ENCODE results near the gene CBLN3.
A peak's percentile ranks its signal among the peaks of the same experiment; 100 is the strongest.

Gene CBLN3

GRCh38 chr14:24432259-24433131 is 3.0 kb upstream of the CBLN3 start:
- Histone ChIP-seq H3K18ac (ENCODE audit: low read length) (no peak overlapping the region), H3K9ac (ENCODE audit: low read depth, low read length, poor library complexity) (no peak overlapping the region), H3K4ac (ENCODE audit: low read length) (no peak overlapping the region), H2BK5ac (ENCODE audit: low read length) (no peak overlapping the region), H2BK120ac (ENCODE audit: low read depth, low read length) (no peak overlapping the region), H3K4me1 (ENCODE audit: control insufficient read depth in 2 of 2, insufficient read depth in 1 of 2, low read depth in 1 of 2, low read length in 2 of 2) (peaks cover 9% of the 10 kb centered on the region in 2 donors), H3K36me3 (replicated peaks in 1 of 2; ENCODE audit: control insufficient read depth in 2 of 2, insufficient read depth in 2 of 2, low read length in 2 of 2) (peaks cover 20 to 45% of the 10 kb centered on the region in 2 donors), H3K27ac (replicated peaks; ENCODE audit: low read length) (no peak overlapping the region), H3K4me2 (ENCODE audit: insufficient read depth, low read length, poor library complexity, severe bottlenecking) (no peak overlapping the region), H2BK15ac (ENCODE audit: low read length) (no peak overlapping the region), H3K23ac (ENCODE audit: low read depth, low read length, poor library complexity) (peak overlapping the region; percentile 56), H3K14ac (ENCODE audit: low read length) (no peak overlapping the region), H2BK12ac (ENCODE audit: low read length) (no peak overlapping the region), H3K4me3 (ENCODE audit: low read length in 2 of 2) (no peak overlapping the region), H2AK5ac (ENCODE audit: low read depth, low read length) (peak overlapping the region; percentile 73), H4K91ac (ENCODE audit: low read depth, low read length, poor library complexity) (no peak overlapping the region), H4K8ac (ENCODE audit: low read depth, low read length) (no peak overlapping the region), H2AFZ (ENCODE audit: low read length) (no peak overlapping the region), H3K79me1 (ENCODE audit: low read depth, low read length) (peaks cover 11% of the 10 kb centered on the region), H3K9me3 (replicated peaks in 1 of 2; ENCODE audit: control insufficient read depth in 2 of 2, insufficient read depth in 1 of 2, low read depth in 1 of 2, low read length in 2 of 2) (no peaks in the 10 kb centered on the region), H3K27me3 (ENCODE audit: control insufficient read depth in 3 of 3, insufficient read depth in 3 of 3, low read depth in 1 of 3, low read length in 3 of 3) (no peaks in the 10 kb centered on the region)
- no peak for DNase-seq (ENCODE audit: low spot score)
- WGBS, 2 donors (ENCODE audit: extremely low coverage in 2 of 2, insufficient read length in 2 of 2, insufficient replicate concordance in 1 of 2) = no CpG with 5 or more reads among the region's 24 CpGs

- H3K27me3 ChIP-seq (ENCODE audit: control insufficient read depth in 3 of 3, insufficient read depth in 3 of 3, low read depth in 1 of 3, low read length in 3 of 3) = peaks cover 0 to 6% (median 3%) of the 10 kb centered on the region in 3 experiments
- H2BK15ac ChIP-seq (ENCODE audit: low read length) = no peak overlapping the region
- no CpG with 5 or more reads among the region's 15 CpGs for WGBS, 2 donors (ENCODE audit: extremely low coverage in 2 of 2, insufficient read length in 2 of 2, insufficient replicate concordance in 1 of 2)
- no peak overlapping the region for H2BK5ac ChIP-seq (ENCODE audit: low read length)
- H3K9me3 ChIP-seq (replicated peaks in 1 of 2; ENCODE audit: control insufficient read depth in 2 of 2, insufficient read depth in 1 of 2, low read depth in 1 of 2, low read length in 2 of 2) = no peaks in the 10 kb centered on the region
- H3K79me1 ChIP-seq (ENCODE audit: low read depth, low read length) = peaks cover 11% of the 10 kb centered on the region
- peak overlapping the region; percentile 73 for H2AK5ac ChIP-seq (ENCODE audit: low read depth, low read length)
- H3K18ac ChIP-seq (ENCODE audit: low read length) = no peak overlapping the region
- no peak overlapping the region for H2BK120ac ChIP-seq (ENCODE audit: low read depth, low read length)
- no peak overlapping the region for H3K27ac ChIP-seq (replicated peaks; ENCODE audit: low read length)
- H3K4ac ChIP-seq (ENCODE audit: low read length) = no peak overlapping the region
- H3K4me3 ChIP-seq (ENCODE audit: low read length in 2 of 2) = no peak overlapping the region
- no peak overlapping the region for H4K91ac ChIP-seq (ENCODE audit: low read depth, low read length, poor library complexity)
- H3K23ac ChIP-seq (ENCODE audit: low read depth, low read length, poor library complexity) = peak overlapping the region; percentile 56
- H4K8ac ChIP-seq (ENCODE audit: low read depth, low read length) = no peak overlapping the region
- no peak overlapping the region for H3K4me2 ChIP-seq (ENCODE audit: insufficient read depth, low read length, poor library complexity, severe bottlenecking)
- no peak overlapping the region for H3K9ac ChIP-seq (ENCODE audit: low read depth, low read length, poor library complexity)
- peak; percentile 88 for DNase-seq (ENCODE audit: low spot score)
- no peak overlapping the region for H3K14ac ChIP-seq (ENCODE audit: low read length)
- no peak overlapping the region for H2BK12ac ChIP-seq (ENCODE audit: low read length)
- peaks cover 9% of the 10 kb centered on the region in 2 donors for H3K4me1 ChIP-seq (ENCODE audit: control insufficient read depth in 2 of 2, insufficient read depth in 1 of 2, low read depth in 1 of 2, low read length in 2 of 2)
- H3K36me3 ChIP-seq (replicated peaks in 1 of 2; ENCODE audit: control insufficient read depth in 2 of 2, insufficient read depth in 2 of 2, low read length in 2 of 2) = peaks cover 16 to 38% of the 10 kb centered on the region in 2 donors
- H2AFZ ChIP-seq (ENCODE audit: low read length) = no peak overlapping the region
Measured at GRCh38 chr14:24431569-24432258, 2.2 kb upstream of the CBLN3 start.

- H3K4ac ChIP-seq (ENCODE audit: low read length) = no peak overlapping the region
- WGBS, 2 donors (ENCODE audit: extremely low coverage in 2 of 2, insufficient read length in 2 of 2, insufficient replicate concordance in 1 of 2) = no CpG with 5 or more reads among the region's 19 CpGs
- peaks cover 9% of the 10 kb centered on the region in 2 donors for H3K4me1 ChIP-seq (ENCODE audit: control insufficient read depth in 2 of 2, insufficient read depth in 1 of 2, low read depth in 1 of 2, low read length in 2 of 2)
- peaks cover 11% of the 10 kb centered on the region for H3K79me1 ChIP-seq (ENCODE audit: low read depth, low read length)
- H4K91ac ChIP-seq (ENCODE audit: low read depth, low read length, poor library complexity) = no peak overlapping the region
- no peak overlapping the region for H2BK15ac ChIP-seq (ENCODE audit: low read length)
- H2BK12ac ChIP-seq (ENCODE audit: low read length) = no peak overlapping the region
- no peaks in the 10 kb centered on the region for H3K9me3 ChIP-seq (replicated peaks in 1 of 2; ENCODE audit: control insufficient read depth in 2 of 2, insufficient read depth in 1 of 2, low read depth in 1 of 2, low read length in 2 of 2)
- H3K18ac ChIP-seq (ENCODE audit: low read length) = peak overlapping the region; percentile 58
- H2BK120ac ChIP-seq (ENCODE audit: low read depth, low read length) = no peak overlapping the region
- peak overlapping the region; percentile 38 for H3K23ac ChIP-seq (ENCODE audit: low read depth, low read length, poor library complexity)
- H2AK5ac ChIP-seq (ENCODE audit: low read depth, low read length) = peak overlapping the region; percentile 42
- H4K8ac ChIP-seq (ENCODE audit: low read depth, low read length) = no peak overlapping the region
- peak overlapping the region; percentile 71 to 74 for H3K4me3 ChIP-seq (ENCODE audit: low read length in 2 of 2)
- peak overlapping the region; percentile 60 for H3K9ac ChIP-seq (ENCODE audit: low read depth, low read length, poor library complexity)
- H3K14ac ChIP-seq (ENCODE audit: low read length) = peak overlapping the region; percentile 17
- H2BK5ac ChIP-seq (ENCODE audit: low read length) = no peak overlapping the region
- H3K36me3 ChIP-seq (replicated peaks in 1 of 2; ENCODE audit: control insufficient read depth in 2 of 2, insufficient read depth in 2 of 2, low read length in 2 of 2) = peaks cover 14 to 31% of the 10 kb centered on the region in 2 donors
- no peak for DNase-seq (ENCODE audit: low spot score)
- H3K4me2 ChIP-seq (ENCODE audit: insufficient read depth, low read length, poor library complexity, severe bottlenecking) = peak overlapping the region; percentile 74
- peaks cover 0 to 13% (median 3%) of the 10 kb centered on the region in 3 experiments for H3K27me3 ChIP-seq (ENCODE audit: control insufficient read depth in 3 of 3, insufficient read depth in 3 of 3, low read depth in 1 of 3, low read length in 3 of 3)
- H3K27ac ChIP-seq (replicated peaks; ENCODE audit: low read length) = no peak overlapping the region
- H2AFZ ChIP-seq (ENCODE audit: low read length) = peak overlapping the region; percentile 80
Measured at GRCh38 chr14:24430682-24431568, 1.5 kb upstream of the CBLN3 start.

Measured in neuronal stem cell (in vitro differentiated cells).